Measurements from ENCODE around the gene ZSWIM8. TPM values are rescaled to one million over a fixed set of nuclear protein-coding genes. Genes with fewer than 3 reads are reported as not detected.

The ZSWIM8 gene
- total RNA-seq, 1 donor from 2014 or later = 131 TPM

GRCh38 chr10:73744664-73744975 is 40.8 kb upstream of the ZSWIM8 start:
- no peaks in the 10 kb centered on the region for H3K9me3 Mint-ChIP-seq
- peak overlapping the region; percentile 99 for H3K27ac Mint-ChIP-seq
- DNase-seq (ENCODE audit: low spot score in 2 of 2, unreplicated experiment in 2 of 2) = peak in 1 of 2 experiments; percentile 72
- H3K36me3 Mint-ChIP-seq = peaks cover 5% of the 10 kb centered on the region
- H3K27me3 Mint-ChIP-seq (ENCODE audit: low read depth) = no peaks in the 10 kb centered on the region
- peak overlapping the region; percentile 94 for H3K4me3 Mint-ChIP-seq
- no peak for TF ChIP-seq CTCF (IDR thresholded peaks at IDR 0.05; ENCODE audit: unreplicated experiment)
- H3K4me1 Mint-ChIP-seq = peaks cover 30% of the 10 kb centered on the region

GRCh38 chr10:73746721-73747120 is 38.7 kb upstream of the ZSWIM8 start:
- Mint-ChIP-seq H3K27ac (no peak overlapping the region), H3K9me3 (no peaks in the 10 kb centered on the region), H3K27me3 (ENCODE audit: low read depth) (no peaks in the 10 kb centered on the region), H3K4me3 (no peak overlapping the region), H3K36me3 (peaks cover 16% of the 10 kb centered on the region), H3K4me1 (peaks cover 30% of the 10 kb centered on the region)
- no peak for DNase-seq (ENCODE audit: low spot score in 2 of 2, unreplicated experiment in 2 of 2)
- no peak for TF ChIP-seq CTCF (IDR thresholded peaks at IDR 0.05; ENCODE audit: unreplicated experiment)

GRCh38 chr10:73750819-73751218 is 34.6 kb upstream of the ZSWIM8 start:
- peaks cover 32% of the 10 kb centered on the region for H3K36me3 Mint-ChIP-seq
- H3K4me1 Mint-ChIP-seq = peaks cover 13% of the 10 kb centered on the region
- no peak for DNase-seq (ENCODE audit: low spot score in 2 of 2, unreplicated experiment in 2 of 2)
- no peak overlapping the region for H3K4me3 Mint-ChIP-seq
- H3K9me3 Mint-ChIP-seq = no peaks in the 10 kb centered on the region
- H3K27ac Mint-ChIP-seq = no peak overlapping the region
- no peaks in the 10 kb centered on the region for H3K27me3 Mint-ChIP-seq (ENCODE audit: low read depth)
- TF ChIP-seq CTCF (IDR thresholded peaks at IDR 0.05; ENCODE audit: unreplicated experiment) = no peak

- H3K27me3 Mint-ChIP-seq (ENCODE audit: low read depth) = no peaks in the 10 kb centered on the region
- no peaks in the 10 kb centered on the region for H3K9me3 Mint-ChIP-seq
- TF ChIP-seq CTCF (IDR thresholded peaks at IDR 0.05; ENCODE audit: unreplicated experiment) = no peak
- no peak overlapping the region for H3K4me3 Mint-ChIP-seq
- H3K27ac Mint-ChIP-seq = no peak overlapping the region
- peaks cover 33% of the 10 kb centered on the region for H3K36me3 Mint-ChIP-seq
- H3K4me1 Mint-ChIP-seq = no peaks in the 10 kb centered on the region
- DNase-seq (ENCODE audit: low spot score in 2 of 2, unreplicated experiment in 2 of 2) = no peak
Observed at GRCh38 chr10:73756183-73756582, 29.2 kb upstream of the ZSWIM8 start.

GRCh38 chr10:73758704-73759511 is 26.5 kb upstream of the ZSWIM8 start:
- no peaks in the 10 kb centered on the region for H3K4me1 Mint-ChIP-seq
- H3K4me3 Mint-ChIP-seq = no peak overlapping the region
- no peaks in the 10 kb centered on the region for H3K27me3 Mint-ChIP-seq (ENCODE audit: low read depth)
- H3K9me3 Mint-ChIP-seq = no peaks in the 10 kb centered on the region
- peak overlapping the region; percentile 11 for H3K27ac Mint-ChIP-seq
- DNase-seq (ENCODE audit: low spot score in 2 of 2, unreplicated experiment in 2 of 2) = no peak
- no peak for TF ChIP-seq CTCF (IDR thresholded peaks at IDR 0.05; ENCODE audit: unreplicated experiment)
- peaks cover 37% of the 10 kb centered on the region for H3K36me3 Mint-ChIP-seq

Measured in mesothelial cell of epicardium (in vitro differentiated cells).